ENCODE results near the gene TXNDC9.
"Not testable (repeated sequence)": the region's sequence is repeated elsewhere in the genome, so short reads cannot be mapped to it uniquely, and the experiment has no call there.

Gene TXNDC9, protein sequence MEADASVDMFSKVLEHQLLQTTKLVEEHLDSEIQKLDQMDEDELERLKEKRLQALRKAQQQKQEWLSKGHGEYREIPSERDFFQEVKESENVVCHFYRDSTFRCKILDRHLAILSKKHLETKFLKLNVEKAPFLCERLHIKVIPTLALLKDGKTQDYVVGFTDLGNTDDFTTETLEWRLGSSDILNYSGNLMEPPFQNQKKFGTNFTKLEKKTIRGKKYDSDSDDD

DNA sequence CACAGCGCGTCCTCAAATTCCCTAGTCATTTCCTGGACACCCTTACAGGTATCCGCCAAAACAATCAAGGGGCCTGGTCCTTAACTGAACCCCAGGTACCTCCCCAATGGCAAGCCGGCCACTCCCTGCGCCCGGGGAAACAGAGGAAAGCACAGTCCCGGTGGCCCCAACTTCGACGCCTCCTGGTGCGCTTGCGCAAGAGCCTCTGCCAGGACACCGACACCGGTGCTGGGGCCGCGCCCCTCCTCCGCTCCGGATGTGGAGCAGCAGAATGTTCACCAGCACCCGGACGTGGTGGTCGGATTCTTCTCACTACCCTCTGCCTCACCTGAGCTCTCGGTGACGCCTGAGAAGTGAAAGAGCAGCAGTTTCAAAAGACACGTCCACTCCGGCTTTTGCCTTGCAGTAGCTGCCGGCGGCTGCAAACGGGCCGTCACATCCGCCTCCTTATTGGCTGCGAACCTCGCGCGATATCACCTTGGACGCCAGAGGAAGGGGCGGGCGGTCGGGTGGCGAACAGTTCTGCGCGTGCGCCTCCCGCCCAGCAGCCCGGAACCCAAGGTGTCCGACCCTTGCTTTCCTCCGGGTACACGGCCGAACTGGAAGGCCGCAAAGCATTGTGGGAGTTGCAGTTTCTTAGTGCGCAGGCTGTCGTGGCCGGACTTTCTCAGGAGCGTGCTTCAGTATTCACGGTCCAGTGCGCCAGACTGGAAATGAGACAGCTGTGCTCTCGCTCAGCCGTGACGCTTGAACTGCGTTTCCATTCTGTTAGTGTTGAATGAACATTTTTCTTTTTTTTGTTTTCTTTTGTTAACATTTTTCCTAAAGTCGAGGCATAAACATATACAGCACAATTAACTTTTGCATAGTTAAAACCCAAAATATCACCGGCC lies at the start of gene TXNDC9:
TXNDC9 (minus strand) TSS at position 423 of the 893 bp plus-strand sequence. CDS start 3,123 bp downstream, outside the sequence.
- DNase-seq: peak; percentile 99

DNA sequence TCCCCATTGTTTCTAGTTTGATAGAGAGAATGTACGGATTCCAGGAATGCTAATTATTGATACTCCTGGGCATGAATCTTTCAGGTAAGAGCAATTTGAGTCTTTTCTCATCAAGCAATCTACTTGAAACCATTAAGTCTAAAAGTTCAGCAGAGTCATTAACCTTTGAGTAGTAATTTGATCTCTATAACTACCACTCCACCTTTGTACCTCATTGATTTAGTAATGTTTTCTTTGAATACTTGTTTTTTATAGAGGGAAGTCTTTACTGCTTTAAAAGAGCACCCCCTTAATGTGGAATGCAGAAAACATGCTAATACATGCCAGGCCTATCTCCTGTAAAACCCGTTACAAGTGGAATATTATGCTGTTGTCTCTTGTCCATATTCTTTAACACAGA lies 46.0 kb upstream of the TXNDC9 start:
- no peak for DNase-seq

- DNase-seq: no peak
Observed at GRCh38 chr2:99380376-99381010, 44.4 kb upstream of the TXNDC9 start.

GRCh38 chr2:99377879-99378278 lies 41.7 kb upstream of the TXNDC9 start:
- DNase-seq: no peak

DNA sequence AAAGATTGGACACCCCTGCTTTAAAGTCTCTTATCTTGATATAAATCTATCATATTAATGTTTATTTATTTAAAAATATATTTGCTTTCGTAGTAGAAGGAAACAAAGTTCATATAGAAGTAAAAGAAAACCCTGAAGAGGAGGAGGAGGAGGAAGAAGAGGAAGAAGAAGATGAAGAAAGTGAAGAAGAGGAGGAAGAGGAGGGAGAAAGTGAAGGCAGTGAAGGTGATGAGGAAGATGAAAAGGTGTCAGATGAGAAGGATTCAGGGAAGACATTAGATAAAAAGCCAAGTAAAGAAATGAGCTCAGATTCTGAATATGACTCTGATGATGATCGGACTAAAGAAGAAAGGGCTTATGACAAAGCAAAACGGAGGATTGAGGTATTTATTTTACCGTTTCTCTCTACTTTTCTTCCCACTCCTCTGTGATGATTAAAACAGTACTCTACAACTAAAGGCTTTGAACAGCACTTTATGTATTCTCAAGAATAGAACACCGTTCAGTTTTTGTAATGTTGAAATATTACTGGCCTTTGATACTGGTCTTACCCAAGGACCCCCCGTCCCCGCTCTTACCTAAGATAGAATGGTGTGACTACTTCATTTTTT lies 40.2 kb upstream of the TXNDC9 start:
- DNase-seq: no peak

DNA sequence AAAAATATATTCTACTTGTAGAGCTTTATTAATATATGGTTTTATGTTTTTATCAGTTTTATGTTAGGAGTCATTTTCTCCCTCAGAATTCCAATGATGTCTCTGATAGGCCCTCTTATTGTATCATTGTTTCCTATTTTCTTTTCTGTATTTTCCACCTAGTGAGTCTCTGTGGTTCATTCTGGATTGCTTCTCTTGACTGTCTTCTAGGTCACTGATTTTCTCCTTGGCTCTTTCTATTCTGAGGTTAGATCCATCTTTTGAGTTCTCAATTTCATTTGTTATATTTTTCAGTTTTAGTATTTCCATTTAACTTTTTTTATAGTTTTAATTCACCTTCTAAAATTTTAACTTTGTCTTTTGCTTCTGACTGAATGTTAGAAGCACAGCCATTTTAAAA lies 38.6 kb upstream of the TXNDC9 start:
- no peak for DNase-seq

DNA sequence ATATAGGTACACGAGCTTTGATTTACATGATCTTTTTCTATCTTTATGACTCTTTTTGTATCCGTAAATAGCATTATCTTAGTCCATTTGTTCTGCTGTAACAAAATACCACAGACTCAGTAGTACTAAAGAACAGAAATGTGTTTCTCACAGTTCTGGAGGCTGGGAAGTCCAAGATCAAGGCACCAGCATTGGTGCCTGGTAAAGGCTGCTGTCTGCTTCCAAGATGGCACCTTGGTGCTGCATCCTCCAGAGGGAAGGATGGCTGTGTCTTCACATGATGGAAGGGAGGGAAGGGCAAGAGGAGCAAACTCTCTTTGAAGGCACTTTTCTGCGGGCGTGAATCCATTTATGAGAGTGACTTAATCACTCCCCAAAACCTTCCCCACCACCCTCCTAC lies 37.0 kb upstream of the TXNDC9 start:
- DNase-seq: no peak

DNA sequence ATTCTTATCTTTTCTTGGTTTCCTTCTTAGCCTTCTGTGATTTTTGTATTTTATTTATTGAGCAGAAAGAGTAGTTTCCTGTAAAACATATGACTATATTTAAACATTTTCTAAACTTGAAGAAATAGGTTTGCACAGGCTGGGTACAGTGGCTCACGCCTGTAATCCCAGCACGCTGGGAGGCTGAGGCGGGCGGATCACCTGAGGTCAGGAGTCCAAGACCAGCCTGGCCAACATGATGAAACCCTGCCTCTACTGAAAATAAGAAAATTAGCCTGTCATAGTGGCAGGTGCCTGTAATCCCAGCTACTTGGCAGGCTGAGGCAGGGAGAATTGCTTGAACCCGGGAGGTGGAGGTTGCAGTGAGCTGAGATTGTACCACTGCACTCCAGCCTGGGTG lies 32.7 kb upstream of the TXNDC9 start:
- not testable (repeated sequence) for DNase-seq

DNA sequence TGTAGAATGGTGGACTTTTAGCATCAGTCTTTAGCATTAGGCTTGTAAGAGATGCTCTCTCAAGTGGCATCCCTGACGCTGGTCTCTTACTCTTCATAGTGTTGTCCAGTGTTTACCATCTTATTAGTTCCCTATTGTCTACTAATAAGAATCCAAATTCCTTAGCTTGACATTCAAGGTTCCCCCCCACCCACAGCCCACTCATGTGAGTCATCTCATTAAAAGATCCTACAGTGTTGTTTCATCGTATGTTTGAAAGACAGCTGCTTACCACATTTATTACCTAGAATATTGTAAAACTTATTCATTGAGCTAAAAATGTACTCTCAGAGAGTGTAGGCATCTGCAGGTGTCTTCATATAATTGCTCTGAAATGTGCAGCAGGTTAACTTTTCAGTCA lies 29.5 kb upstream of the TXNDC9 start:
- DNase-seq: no peak

DNA sequence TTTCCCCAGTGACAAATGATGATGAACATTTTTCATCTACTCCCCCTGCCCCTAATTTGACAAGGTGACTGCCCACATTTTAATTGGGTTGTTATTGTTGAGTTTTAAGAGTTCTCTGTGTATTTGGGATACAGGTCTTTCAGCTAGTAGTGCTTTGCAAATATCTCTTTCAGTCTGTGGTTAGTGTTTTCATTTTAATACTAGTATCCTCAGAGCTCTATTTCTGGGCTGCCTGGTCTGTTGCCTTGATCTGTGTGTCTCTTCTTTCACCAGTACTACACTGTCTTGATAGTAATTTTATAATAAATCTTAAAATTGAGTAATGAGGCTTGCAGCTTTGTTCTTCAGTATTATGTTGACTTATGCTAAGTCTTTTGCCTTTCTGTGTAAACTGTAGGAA lies 20.7 kb upstream of the TXNDC9 start:
- no peak for DNase-seq

- not testable (repeated sequence) for DNase-seq
Observed at GRCh38 chr2:99354825-99355224, 18.7 kb upstream of the TXNDC9 start.

GRCh38 chr2:99354070-99354469 lies 17.9 kb upstream of the TXNDC9 start:
- DNase-seq: no peak

DNA sequence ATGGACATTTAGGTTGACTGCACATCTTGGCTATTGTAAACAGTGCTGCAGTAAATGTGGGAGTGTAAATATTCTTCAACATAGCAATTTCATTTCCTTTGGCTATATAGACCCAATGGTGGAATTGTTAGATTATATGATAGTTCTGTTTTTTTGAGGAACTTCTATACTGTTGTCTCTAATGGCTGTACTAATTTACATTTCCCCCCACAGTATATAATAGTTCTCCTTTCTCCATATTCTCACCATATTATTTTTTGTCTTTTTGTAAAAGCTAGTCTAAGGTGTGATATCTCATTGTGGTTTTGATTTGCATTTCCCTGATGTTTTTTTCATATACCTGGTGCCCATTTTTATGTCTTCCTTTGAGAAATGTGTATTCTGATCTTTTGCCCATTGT lies 14.1 kb upstream of the TXNDC9 start:
- DNase-seq: no peak

- no peak for DNase-seq
Observed at GRCh38 chr2:99348173-99348572, 12.0 kb upstream of the TXNDC9 start.

DNA sequence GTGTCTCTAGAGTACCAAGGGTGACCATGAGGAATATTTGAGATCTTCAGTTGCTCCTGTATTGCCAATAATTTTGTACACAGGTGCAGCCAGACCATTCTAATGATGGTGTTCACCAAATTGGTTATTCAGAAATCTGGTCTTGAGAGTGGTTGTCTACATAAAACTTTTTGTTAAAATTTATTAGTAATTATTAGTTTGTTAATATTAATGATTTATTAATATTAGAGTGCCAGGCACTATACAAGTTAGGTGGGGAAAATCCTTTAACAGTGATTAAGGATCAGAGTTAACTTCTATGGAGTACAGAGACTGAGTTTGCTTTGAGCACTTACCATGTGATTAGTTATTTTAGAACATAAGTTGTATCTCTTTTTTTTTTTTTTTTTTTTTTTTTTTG lies 10.1 kb upstream of the TXNDC9 start:
- no peak for DNase-seq

GRCh38 chr2:99345446-99345845 lies 9.3 kb upstream of the TXNDC9 start:
- DNase-seq: not testable (repeated sequence)

GRCh38 chr2:99342536-99342935 lies 6.4 kb upstream of the TXNDC9 start:
- DNase-seq: no peak

GRCh38 chr2:99340669-99341236 lies 4.6 kb upstream of the TXNDC9 start:
- DNase-seq: no peak

GRCh38 chr2:99338029-99338585 lies 2.0 kb upstream of the TXNDC9 start:
- DNase-seq: no peak

DNA sequence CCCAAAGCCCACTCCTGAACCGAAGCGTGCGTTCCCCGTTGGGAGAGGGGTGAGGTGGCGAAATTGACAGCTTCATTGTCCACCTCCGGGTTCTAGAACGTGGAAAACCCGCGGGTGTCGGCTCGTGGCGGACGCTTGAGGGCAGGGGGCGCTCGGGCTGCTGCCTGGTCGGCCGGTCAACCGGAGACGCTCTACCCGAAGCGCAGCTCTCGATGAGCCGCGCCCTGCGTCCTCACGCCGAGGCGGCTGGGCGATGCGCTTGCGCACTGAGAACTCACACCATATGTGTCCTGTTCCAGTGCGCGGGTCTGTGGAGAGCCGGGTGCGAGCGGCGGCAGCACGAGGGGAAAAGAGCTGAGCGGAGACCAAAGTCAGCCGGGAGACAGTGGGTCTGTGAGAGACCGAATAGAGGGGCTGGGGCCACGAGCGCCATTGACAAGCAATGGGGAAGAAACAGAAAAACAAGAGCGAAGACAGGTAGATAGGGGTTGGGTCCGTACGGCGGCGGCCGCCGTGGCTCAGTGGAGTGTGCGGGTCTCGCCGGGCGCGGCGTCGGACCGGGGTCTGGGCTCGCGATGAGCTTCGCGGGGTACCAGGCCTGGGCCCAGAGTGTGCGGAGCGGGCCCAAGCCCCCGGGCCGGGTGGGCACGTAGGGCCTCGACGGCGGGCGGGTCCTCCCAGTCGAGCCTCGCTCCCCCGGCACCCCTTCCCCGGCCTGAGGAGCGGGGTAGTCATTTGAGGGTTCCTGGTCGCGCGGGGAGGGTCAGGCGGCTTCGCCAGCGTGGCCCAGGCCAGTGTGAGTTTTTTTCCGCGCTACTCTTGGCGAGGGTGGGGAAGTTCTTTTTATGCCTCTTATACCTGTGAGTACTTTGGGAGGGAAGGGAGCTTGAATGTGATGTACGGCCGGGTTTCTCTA lies 1.2 kb upstream of the TXNDC9 start, which contains the start of gene EIF5B:
EIF5B (plus strand) TSS at position 277 of the 916 bp plus-strand sequence; CDS start at position 443, 166 bp downstream.
- DNase-seq: peak; percentile 89 to 95

DNA sequence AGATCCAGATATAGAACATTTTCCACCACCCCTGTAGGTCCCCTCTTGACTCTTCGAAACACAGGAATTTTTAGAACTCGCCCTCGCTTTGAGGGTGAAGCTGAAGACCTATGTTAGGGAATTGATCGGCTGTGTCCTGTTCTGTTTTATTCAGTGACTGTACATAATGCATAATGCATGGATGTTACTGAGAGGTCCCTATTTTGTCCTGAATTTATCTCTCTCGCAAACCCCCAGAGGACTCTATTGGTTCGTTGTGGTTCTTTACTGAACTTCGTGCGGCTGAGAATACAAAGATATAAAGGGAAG lies 625 bp upstream of the TXNDC9 start:
- DNase-seq: peak; percentile 48 to 52

- no peak for DNase-seq
Observed at GRCh38 chr2:99325384-99325783, 10.7 kb downstream of the TXNDC9 start.
